ENCODE measurements around the gene NPFF. TPM values are rescaled to one million over a fixed set of nuclear protein-coding genes. Genes with fewer than 3 reads are reported as not detected.
A peak's percentile ranks its signal among the peaks of the same experiment; 100 is the strongest.

Gene NPFF
- polyA plus RNA-seq, 3 donors = 0.29 TPM; not detected in 2

- intact Hi-C loops (cut with micrococcal nuclease) = no loop called here
- Histone ChIP-seq H3K27ac (ENCODE audit: low read depth in 1 of 2, low read length in 2 of 2) (no peak overlapping the region), H4K20me1 (ENCODE audit: insufficient read depth, low read length) (no peaks in the 10 kb centered on the region), H3K4me3 (replicated peaks in 1 of 3; ENCODE audit: low read depth in 2 of 3, low read length in 3 of 3) (peak overlapping the region in 2 of 3 experiments; percentile 36 to 77), H3K4me1 (ENCODE audit: control insufficient read depth in 1 of 2, insufficient read depth in 2 of 2, low read length in 2 of 2) (peaks cover 34 to 36% of the 10 kb centered on the region in 2 donors), H3K36me3 (replicated peaks in 1 of 2; ENCODE audit: control insufficient read depth in 1 of 2, insufficient read depth in 2 of 2, low read length in 2 of 2) (peaks cover 0 to 10% of the 10 kb centered on the region in 2 donors), H3K9me3 (replicated peaks in 1 of 2; ENCODE audit: control insufficient read depth in 1 of 2, insufficient read depth in 1 of 2, low read length in 2 of 2) (no peaks in the 10 kb centered on the region), H3K4me2 (replicated peaks; ENCODE audit: extremely low read depth, low read length, poor library complexity, severe bottlenecking) (peak overlapping the region; percentile 82), H3K27me3 (ENCODE audit: control insufficient read depth in 2 of 2, insufficient read depth in 2 of 2, low read length in 2 of 2) (no peaks in the 10 kb centered on the region), H3K79me2 (ENCODE audit: insufficient read depth, low read length) (peaks cover 2% of the 10 kb centered on the region), H2AFZ (ENCODE audit: insufficient read depth, low read depth, low read length, poor library complexity, severe bottlenecking) (peak overlapping the region; percentile 68), H3K9ac (ENCODE audit: insufficient read depth, low read length, poor library complexity, severe bottlenecking) (peak overlapping the region; percentile 36)
- no peak for DNase-seq
- Mint-ChIP-seq H3K27me3 (ENCODE audit: low read depth in 3 of 3) (peaks cover 0 to 2% (median 0%) of the 10 kb centered on the region in 3 donors), H3K4me1 (peaks cover 34% of the 10 kb centered on the region), H3K27ac (peak overlapping the region in 6 of 7 donors; percentile 40 to 86 (median 74)), H3K9me3 (no peaks in the 10 kb centered on the region), H3K4me3 (peak overlapping the region; percentile 82 to 95), H3K36me3 (peaks cover 0 to 5% of the 10 kb centered on the region in 2 donors)
- 67% methylated on average over 12 of the region's 20 CpGs for WGBS (ENCODE audit: insufficient coverage)
- TF ChIP-seq, protein P1, sequence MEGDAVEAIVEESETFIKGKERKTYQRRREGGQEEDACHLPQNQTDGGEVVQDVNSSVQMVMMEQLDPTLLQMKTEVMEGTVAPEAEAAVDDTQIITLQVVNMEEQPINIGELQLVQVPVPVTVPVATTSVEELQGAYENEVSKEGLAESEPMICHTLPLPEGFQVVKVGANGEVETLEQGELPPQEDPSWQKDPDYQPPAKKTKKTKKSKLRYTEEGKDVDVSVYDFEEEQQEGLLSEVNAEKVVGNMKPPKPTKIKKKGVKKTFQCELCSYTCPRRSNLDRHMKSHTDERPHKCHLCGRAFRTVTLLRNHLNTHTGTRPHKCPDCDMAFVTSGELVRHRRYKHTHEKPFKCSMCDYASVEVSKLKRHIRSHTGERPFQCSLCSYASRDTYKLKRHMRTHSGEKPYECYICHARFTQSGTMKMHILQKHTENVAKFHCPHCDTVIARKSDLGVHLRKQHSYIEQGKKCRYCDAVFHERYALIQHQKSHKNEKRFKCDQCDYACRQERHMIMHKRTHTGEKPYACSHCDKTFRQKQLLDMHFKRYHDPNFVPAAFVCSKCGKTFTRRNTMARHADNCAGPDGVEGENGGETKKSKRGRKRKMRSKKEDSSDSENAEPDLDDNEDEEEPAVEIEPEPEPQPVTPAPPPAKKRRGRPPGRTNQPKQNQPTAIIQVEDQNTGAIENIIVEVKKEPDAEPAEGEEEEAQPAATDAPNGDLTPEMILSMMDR (IDR thresholded peaks at IDR 0.05) = no peak
Observed at GRCh38 chr12:53492188-53492587, 15.1 kb downstream of the NPFF start.

- Histone ChIP-seq H3K36me3 (replicated peaks in 1 of 2; ENCODE audit: control insufficient read depth in 1 of 2, insufficient read depth in 2 of 2, low read length in 2 of 2) (peaks cover 18 to 37% of the 10 kb centered on the region in 2 donors), H3K4me2 (replicated peaks; ENCODE audit: extremely low read depth, low read length, poor library complexity, severe bottlenecking) (no peak overlapping the region), H3K4me3 (replicated peaks in 1 of 3; ENCODE audit: low read depth in 2 of 3, low read length in 3 of 3) (no peak overlapping the region), H4K20me1 (ENCODE audit: insufficient read depth, low read length) (peaks cover 24% of the 10 kb centered on the region), H3K9ac (ENCODE audit: insufficient read depth, low read length, poor library complexity, severe bottlenecking) (no peak overlapping the region), H2AFZ (ENCODE audit: insufficient read depth, low read depth, low read length, poor library complexity, severe bottlenecking) (no peak overlapping the region), H3K4me1 (ENCODE audit: control insufficient read depth in 1 of 2, insufficient read depth in 2 of 2, low read length in 2 of 2) (peaks cover 19 to 20% of the 10 kb centered on the region in 2 donors), H3K79me2 (ENCODE audit: insufficient read depth, low read length) (no peaks in the 10 kb centered on the region), H3K9me3 (replicated peaks in 1 of 2; ENCODE audit: control insufficient read depth in 1 of 2, insufficient read depth in 1 of 2, low read length in 2 of 2) (no peaks in the 10 kb centered on the region), H3K27ac (ENCODE audit: low read depth in 1 of 2, low read length in 2 of 2) (no peak overlapping the region), H3K27me3 (ENCODE audit: control insufficient read depth in 2 of 2, insufficient read depth in 2 of 2, low read length in 2 of 2) (no peaks in the 10 kb centered on the region)
- Mint-ChIP-seq H3K36me3 (peaks cover 15 to 21% of the 10 kb centered on the region in 2 donors), H3K9me3 (peaks cover 0 to 1% (median 0%) of the 10 kb centered on the region in 7 donors), H3K4me1 (peaks cover 18% of the 10 kb centered on the region), H3K27ac (peak overlapping the region in 2 of 7 donors; percentile 21 to 53), H3K4me3 (no peak overlapping the region), H3K27me3 (ENCODE audit: low read depth in 3 of 3) (peaks cover 0 to 3% (median 2%) of the 10 kb centered on the region in 3 donors)
- WGBS (ENCODE audit: insufficient coverage) = 95% methylated on average over 4 of the region's 5 CpGs
- TF ChIP-seq, protein P1 (IDR thresholded peaks at IDR 0.05) = no peak
- DNase-seq = no peak
- intact Hi-C loops (cut with micrococcal nuclease) = no loop called here
Observed at GRCh38 chr12:53489242-53489864, 17.9 kb downstream of the NPFF start.

Measured in CD14-positive monocyte (primary cell).